HepG2 (cell line): ENCODE results near the gene MAJIN. TPM values are rescaled to one million over a fixed set of nuclear protein-coding genes. Genes with fewer than 3 reads are reported as not detected.

ENCODE experiments used
- ETV5 ChIP-seq: IDR thresholded peaks from 2 replicates; pipeline ENCODE4 v1.6.1; 2018; ENCODE audit warnings: missing biosample characterization, missing genetic modification reagents, inconsistent platforms, borderline replicate concordance
- MLLT10 ChIP-seq: sonication (generic); formaldehyde crosslinking; IDR thresholded peaks from 2 replicates; pipeline ENCODE4 v1.4.0; 2020; ENCODE audit warnings: missing genetic modification reagents
- SAFB2 ChIP-seq: sonication (generic); formaldehyde crosslinking; IDR thresholded peaks from 2 replicates; pipeline ENCODE4 v1.5.1; 2020; ENCODE audit warnings: missing genetic modification reagents, low read depth, mild to moderate bottlenecking, borderline replicate concordance
- SMYD3 ChIP-seq: sonication (generic); formaldehyde crosslinking; IDR thresholded peaks from 2 replicates; pipeline ENCODE4 v1.8.1; 2023; ENCODE audit warnings: mild to moderate bottlenecking, missing genetic modification reagents
- SNAI1 ChIP-seq: sonication (generic); formaldehyde crosslinking; IDR thresholded peaks from 2 replicates; pipeline ENCODE4 v1.5.0; 2020; ENCODE audit warnings: mild to moderate bottlenecking, missing genetic modification reagents, borderline replicate concordance
- SOX13 ChIP-seq, 3 experiments: fragments of 450-650 bp in 1 of 3; sonication (generic) in 1 of 3; formaldehyde crosslinking in 1 of 3; IDR thresholded peaks in 2 of 3; conservative IDR thresholded peaks in 1 of 3; 2 replicates each; pipeline versions ENCODE4 v1.5.0 to v1.6.1; 2016 to 2020; ENCODE audit warnings: antibody characterized with exemption in 1 of 3, mild to moderate bottlenecking in 1 of 3, missing compliant biosample characterization in 1 of 3, missing genetic modification reagents in 1 of 3, moderate library complexity in 1 of 3
- SP140L ChIP-seq: sonication (generic); formaldehyde crosslinking; IDR thresholded peaks from 2 replicates; pipeline ENCODE4 v1.4.0; 2020; ENCODE audit warnings: missing genetic modification reagents, borderline replicate concordance
- ZNF224 ChIP-seq: sonication (generic); formaldehyde crosslinking; IDR thresholded peaks from 2 replicates; pipeline ENCODE4 v1.5.0; 2020; ENCODE audit warnings: mild to moderate bottlenecking, missing genetic modification reagents
- ZNF432 ChIP-seq: sonication (generic); formaldehyde crosslinking; IDR thresholded peaks from 2 replicates; pipeline ENCODE4 v1.5.0; 2020; ENCODE audit warnings: missing genetic modification reagents, mild to moderate bottlenecking, borderline replicate concordance
- ZNF619 ChIP-seq: sonication (generic); formaldehyde crosslinking; IDR thresholded peaks from 2 replicates; pipeline ENCODE4 v1.4.0; 2020; ENCODE audit warnings: mild to moderate bottlenecking, missing genetic modification reagents
- ZNF678 ChIP-seq: sonication (generic); formaldehyde crosslinking; IDR thresholded peaks from 2 replicates; pipeline ENCODE4 v1.4.0; 2020; ENCODE audit warnings: mild to moderate bottlenecking, missing genetic modification reagents
- polyA plus RNA-seq, 8 experiments: library from polyadenylated mRNA; depleted of rRNA in 3 of 8; stranded (reverse) in 7 of 8; unstranded in 1 of 8; fragments of >200 nt; fragmentation: Illumina TruSeq in 4 of 8; extraction: Trizol in 4 of 8; gene quantifications; 2 replicates each; pipeline versions ENCODE4 v1.2.1 to v1.2.3, GENCODE V29; 2011 to 2016; ENCODE audit warnings: low read depth in 4 of 8, missing spikeins in 1 of 8, mixed read lengths in 1 of 8; ENCODE audit not compliant: insufficient read depth in 1 of 8
- total RNA-seq, 5 experiments: library from RNA; depleted of rRNA; stranded (reverse); fragments of >200 nt; fragmentation: Illumina TruSeq; extraction: Trizol; gene quantifications; 2 replicates each; pipeline ENCODE4 v1.2.3, GENCODE V29; 2016; ENCODE audit warnings: low read depth in 1 of 5
- TF ChIP-seq, protein P1 (sequence below), 2 experiments: sonication (generic) in 1 of 2; formaldehyde crosslinking in 1 of 2; IDR thresholded peaks; 2 replicates each; pipeline versions ENCODE4 v1.4.0 to v1.6.1; 2018 to 2020; ENCODE audit warnings: missing genetic modification reagents in 2 of 2, borderline replicate concordance in 1 of 2, low read depth in 1 of 2, mild to moderate bottlenecking in 1 of 2, missing biosample characterization in 1 of 2
- TF ChIP-seq, protein P2 (sequence below), 2 experiments: fragments of 450-650 bp in 1 of 2; sonication (generic) in 1 of 2; formaldehyde crosslinking; IDR thresholded peaks; 2 replicates each; pipeline versions ENCODE4 v1.5.0 to v1.8.0; 2020 to 2022; ENCODE audit warnings: mild to moderate bottlenecking in 1 of 2, missing genetic modification reagents in 1 of 2
- TF ChIP-seq, protein P3 (sequence below): sonication (generic); formaldehyde crosslinking; IDR thresholded peaks from 2 replicates; pipeline ENCODE4 v1.8.1; 2023; ENCODE audit warnings: mild to moderate bottlenecking, missing genetic modification reagents, borderline replicate concordance
- TF ChIP-seq, protein P4 (sequence below): IDR thresholded peaks from 2 replicates; pipeline ENCODE4 v1.6.1; 2016; ENCODE audit warnings: missing compliant biosample characterization, missing genetic modification reagents, borderline replicate concordance
- TF ChIP-seq, protein P5 (sequence below): sonication (generic); formaldehyde crosslinking; conservative IDR thresholded peaks from 2 replicates; pipeline ENCODE4 v1.4.0; 2020; ENCODE audit warnings: mild to moderate bottlenecking, missing genetic modification reagents, moderate library complexity
- TF ChIP-seq, protein P6 (sequence below): sonication (generic); formaldehyde crosslinking; IDR thresholded peaks from 2 replicates; pipeline ENCODE4 v1.5.0; 2020; ENCODE audit warnings: missing genetic modification reagents

The MAJIN gene
- total and polyA plus RNA-seq, 2 of the 13 experiments (the other 11 are each of a cell fraction or from before 2014, with no cell fraction given), result not detected

DNA sequence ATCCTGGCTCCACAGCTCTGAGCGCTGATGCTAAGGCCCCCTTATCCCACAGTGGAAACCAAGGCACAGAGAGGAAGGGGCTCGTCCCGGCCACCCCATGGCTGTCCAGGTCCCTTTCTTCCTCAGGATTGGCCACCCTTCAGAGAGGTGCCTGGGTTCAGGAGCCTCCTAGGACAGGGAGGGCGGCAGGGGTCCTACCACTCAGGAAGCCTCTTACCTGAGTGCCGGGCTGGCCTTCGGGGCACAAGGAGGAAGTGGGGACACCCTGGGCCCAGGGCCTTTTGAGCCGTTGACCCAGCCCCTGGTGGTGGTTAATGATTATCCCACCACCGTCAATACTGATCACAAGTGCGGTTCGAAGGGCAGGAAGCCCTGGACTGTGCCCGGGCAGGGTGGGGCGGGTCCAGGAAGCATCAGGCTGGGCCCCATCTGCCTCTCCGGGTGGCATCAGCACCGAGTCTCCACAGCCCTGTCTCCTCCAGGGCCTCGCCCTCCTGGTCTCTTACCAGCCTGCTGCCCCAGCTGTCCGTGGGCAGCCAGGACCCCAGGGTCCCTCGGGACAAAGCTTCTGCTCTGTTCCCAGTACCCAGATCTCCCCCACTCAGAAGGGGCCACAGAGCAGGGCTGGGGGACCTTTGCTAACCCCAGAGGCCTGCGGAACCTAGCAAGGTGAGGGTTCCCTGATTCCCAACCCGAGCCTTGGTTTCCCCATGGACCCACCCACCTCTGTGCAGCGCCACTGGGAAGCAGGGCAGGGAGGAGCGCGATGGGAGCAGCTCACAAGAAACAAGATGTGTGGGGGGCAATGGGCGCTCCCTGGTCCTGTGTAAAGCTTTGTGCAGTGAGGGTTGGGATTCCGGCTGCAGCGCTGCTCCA lies 78.5 kb downstream of the MAJIN start (continued):
- TF ChIP-seq, protein P1, sequence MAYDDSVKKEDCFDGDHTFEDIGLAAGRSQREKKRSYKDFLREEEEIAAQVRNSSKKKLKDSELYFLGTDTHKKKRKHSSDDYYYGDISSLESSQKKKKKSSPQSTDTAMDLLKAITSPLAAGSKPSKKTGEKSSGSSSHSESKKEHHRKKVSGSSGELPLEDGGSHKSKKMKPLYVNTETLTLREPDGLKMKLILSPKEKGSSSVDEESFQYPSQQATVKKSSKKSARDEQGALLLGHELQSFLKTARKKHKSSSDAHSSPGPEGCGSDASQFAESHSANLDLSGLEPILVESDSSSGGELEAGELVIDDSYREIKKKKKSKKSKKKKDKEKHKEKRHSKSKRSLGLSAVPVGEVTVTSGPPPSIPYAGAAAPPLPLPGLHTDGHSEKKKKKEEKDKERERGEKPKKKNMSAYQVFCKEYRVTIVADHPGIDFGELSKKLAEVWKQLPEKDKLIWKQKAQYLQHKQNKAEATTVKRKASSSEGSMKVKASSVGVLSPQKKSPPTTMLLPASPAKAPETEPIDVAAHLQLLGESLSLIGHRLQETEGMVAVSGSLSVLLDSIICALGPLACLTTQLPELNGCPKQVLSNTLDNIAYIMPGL (CRISPR knock-in tag; IDR thresholded peaks at IDR 0.05; ENCODE audit: borderline replicate concordance in 1 of 2, low read depth in 1 of 2), result peak in 1 of 2 experiments; percentile 72; a peak in 3 of 4 replicates
- TF ChIP-seq, protein P2, sequence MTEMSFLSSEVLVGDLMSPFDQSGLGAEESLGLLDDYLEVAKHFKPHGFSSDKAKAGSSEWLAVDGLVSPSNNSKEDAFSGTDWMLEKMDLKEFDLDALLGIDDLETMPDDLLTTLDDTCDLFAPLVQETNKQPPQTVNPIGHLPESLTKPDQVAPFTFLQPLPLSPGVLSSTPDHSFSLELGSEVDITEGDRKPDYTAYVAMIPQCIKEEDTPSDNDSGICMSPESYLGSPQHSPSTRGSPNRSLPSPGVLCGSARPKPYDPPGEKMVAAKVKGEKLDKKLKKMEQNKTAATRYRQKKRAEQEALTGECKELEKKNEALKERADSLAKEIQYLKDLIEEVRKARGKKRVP (CRISPR knock-in tag; IDR thresholded peaks at IDR 0.05), result no peak
- TF ChIP-seq ZNF619, result no peak; the same call in 1 of the 2 replicates
- 0 out of 2 replicates have a peak, but pooled peaks have one; percentile 71 for TF ChIP-seq SMYD3 (CRISPR knock-in tag)
- TF ChIP-seq, protein P3, sequence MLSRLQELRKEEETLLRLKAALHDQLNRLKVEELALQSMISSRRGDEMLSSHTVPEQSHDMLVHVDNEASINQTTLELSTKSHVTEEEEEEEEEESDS (CRISPR knock-in tag), result peak; percentile 41; the same call in 1 of the 2 replicates
- TF ChIP-seq, protein P4, sequence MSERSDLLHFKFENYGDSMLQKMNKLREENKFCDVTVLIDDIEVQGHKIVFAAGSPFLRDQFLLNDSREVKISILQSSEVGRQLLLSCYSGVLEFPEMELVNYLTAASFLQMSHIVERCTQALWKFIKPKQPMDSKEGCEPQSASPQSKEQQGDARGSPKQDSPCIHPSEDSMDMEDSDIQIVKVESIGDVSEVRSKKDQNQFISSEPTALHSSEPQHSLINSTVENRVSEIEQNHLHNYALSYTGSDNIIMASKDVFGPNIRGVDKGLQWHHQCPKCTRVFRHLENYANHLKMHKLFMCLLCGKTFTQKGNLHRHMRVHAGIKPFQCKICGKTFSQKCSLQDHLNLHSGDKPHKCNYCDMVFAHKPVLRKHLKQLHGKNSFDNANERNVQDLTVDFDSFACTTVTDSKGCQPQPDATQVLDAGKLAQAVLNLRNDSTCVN, result no peak; the same call in 1 of the 2 replicates
- no peak for TF ChIP-seq SNAI1 (CRISPR knock-in tag)
- no peak for TF ChIP-seq MLLT10 (CRISPR knock-in tag)
- TF ChIP-seq SOX13 (IDR thresholded peaks at IDR 0.05), result peak; percentile 42; the same call in 1 of the 2 replicates
- peak in 1 of 2 experiments; percentile 63; a peak in 2 of 4 replicates for TF ChIP-seq SOX13 (CRISPR knock-in tag; conservative IDR thresholded peaks at IDR 0.05 in 1 of 2, IDR thresholded peaks at IDR 0.05 in 1 of 2)
- TF ChIP-seq, protein P5, sequence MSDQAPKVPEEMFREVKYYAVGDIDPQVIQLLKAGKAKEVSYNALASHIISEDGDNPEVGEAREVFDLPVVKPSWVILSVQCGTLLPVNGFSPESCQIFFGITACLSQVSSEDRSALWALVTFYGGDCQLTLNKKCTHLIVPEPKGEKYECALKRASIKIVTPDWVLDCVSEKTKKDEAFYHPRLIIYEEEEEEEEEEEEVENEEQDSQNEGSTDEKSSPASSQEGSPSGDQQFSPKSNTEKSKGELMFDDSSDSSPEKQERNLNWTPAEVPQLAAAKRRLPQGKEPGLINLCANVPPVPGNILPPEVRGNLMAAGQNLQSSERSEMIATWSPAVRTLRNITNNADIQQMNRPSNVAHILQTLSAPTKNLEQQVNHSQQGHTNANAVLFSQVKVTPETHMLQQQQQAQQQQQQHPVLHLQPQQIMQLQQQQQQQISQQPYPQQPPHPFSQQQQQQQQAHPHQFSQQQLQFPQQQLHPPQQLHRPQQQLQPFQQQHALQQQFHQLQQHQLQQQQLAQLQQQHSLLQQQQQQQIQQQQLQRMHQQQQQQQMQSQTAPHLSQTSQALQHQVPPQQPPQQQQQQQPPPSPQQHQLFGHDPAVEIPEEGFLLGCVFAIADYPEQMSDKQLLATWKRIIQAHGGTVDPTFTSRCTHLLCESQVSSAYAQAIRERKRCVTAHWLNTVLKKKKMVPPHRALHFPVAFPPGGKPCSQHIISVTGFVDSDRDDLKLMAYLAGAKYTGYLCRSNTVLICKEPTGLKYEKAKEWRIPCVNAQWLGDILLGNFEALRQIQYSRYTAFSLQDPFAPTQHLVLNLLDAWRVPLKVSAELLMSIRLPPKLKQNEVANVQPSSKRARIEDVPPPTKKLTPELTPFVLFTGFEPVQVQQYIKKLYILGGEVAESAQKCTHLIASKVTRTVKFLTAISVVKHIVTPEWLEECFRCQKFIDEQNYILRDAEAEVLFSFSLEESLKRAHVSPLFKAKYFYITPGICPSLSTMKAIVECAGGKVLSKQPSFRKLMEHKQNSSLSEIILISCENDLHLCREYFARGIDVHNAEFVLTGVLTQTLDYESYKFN (CRISPR knock-in tag), result peak; percentile 97
- 0 out of 2 replicates have a peak, but pooled peaks have one; percentile 18 for TF ChIP-seq ZNF224
- no peak for TF ChIP-seq SAFB2 (CRISPR knock-in tag)
- peak; percentile 73; the same call in 1 of the 2 replicates for TF ChIP-seq ZNF678
- TF ChIP-seq SP140L (CRISPR knock-in tag), result no peak
- TF ChIP-seq ETV5 (CRISPR knock-in tag), result peak; percentile 92
- TF ChIP-seq, protein P6, sequence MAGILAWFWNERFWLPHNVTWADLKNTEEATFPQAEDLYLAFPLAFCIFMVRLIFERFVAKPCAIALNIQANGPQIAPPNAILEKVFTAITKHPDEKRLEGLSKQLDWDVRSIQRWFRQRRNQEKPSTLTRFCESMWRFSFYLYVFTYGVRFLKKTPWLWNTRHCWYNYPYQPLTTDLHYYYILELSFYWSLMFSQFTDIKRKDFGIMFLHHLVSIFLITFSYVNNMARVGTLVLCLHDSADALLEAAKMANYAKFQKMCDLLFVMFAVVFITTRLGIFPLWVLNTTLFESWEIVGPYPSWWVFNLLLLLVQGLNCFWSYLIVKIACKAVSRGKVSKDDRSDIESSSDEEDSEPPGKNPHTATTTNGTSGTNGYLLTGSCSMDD (CRISPR knock-in tag), result no peak
- no peak for TF ChIP-seq ZNF432 (CRISPR knock-in tag)
